Endodermal cell (in vitro differentiated cells): ENCODE data around the gene NEMP1. TPM values are rescaled to one million over a fixed set of nuclear protein-coding genes. Genes with fewer than 3 reads are reported as not detected.

ENCODE experiments used
- DNase-seq: peaks from one replicate; pipeline ENCODE4 v3.0.0-alpha.2; 2017
- H3K27ac ChIP-seq: 2 replicates; pipeline ENCODE4 v1.5.1; 2013; ENCODE audit warnings: mild to moderate bottlenecking, low read depth, low read length, moderate library complexity
- H3K27me3 ChIP-seq: 2 replicates; pipeline ENCODE4 v1.6.1; 2013; ENCODE audit warnings: mild to moderate bottlenecking, low read length, moderate library complexity; ENCODE audit not compliant: insufficient read depth, control insufficient read depth, poor library complexity, severe bottlenecking
- H3K36me3 ChIP-seq: 2 replicates; pipeline ENCODE4 v1.7.0; 2013; ENCODE audit warnings: mild to moderate bottlenecking, low read length, moderate library complexity; ENCODE audit not compliant: control insufficient read depth, insufficient read depth
- H3K4me1 ChIP-seq: one replicate; pipeline ENCODE4 v1.7.0; 2013; ENCODE audit warnings: low read length; ENCODE audit not compliant: control insufficient read depth, insufficient read depth
- H3K4me3 ChIP-seq: 2 replicates; pipeline ENCODE4 v1.5.1; 2013; ENCODE audit warnings: mild to moderate bottlenecking, low read length, moderate library complexity
- H3K9ac ChIP-seq: 2 replicates; pipeline ENCODE4 v1.6.1; 2013; ENCODE audit warnings: mild to moderate bottlenecking, low read length, moderate library complexity; ENCODE audit not compliant: poor library complexity, severe bottlenecking; ENCODE audit errors: extremely low read depth
- H3K9me3 ChIP-seq: 2 replicates; pipeline ENCODE4 v1.6.1; 2013; ENCODE audit warnings: mild to moderate bottlenecking, low read length, moderate library complexity; ENCODE audit not compliant: control insufficient read depth
- H3K27ac Mint-ChIP-seq: 2 replicates; pipeline ENCODE4 v1.8.0; 2020; ENCODE audit warnings: mixed read lengths
- H3K27me3 Mint-ChIP-seq: 2 replicates; pipeline ENCODE4 v1.8.0; 2021; ENCODE audit warnings: mild to moderate bottlenecking, mixed read lengths; ENCODE audit not compliant: insufficient read depth
- H3K36me3 Mint-ChIP-seq: 2 replicates; pipeline ENCODE4 v1.8.0; 2020; ENCODE audit warnings: low read depth, mixed read lengths
- H3K4me1 Mint-ChIP-seq: 2 replicates; pipeline ENCODE4 v1.8.0; 2020; ENCODE audit warnings: mixed read lengths
- H3K4me3 Mint-ChIP-seq: 2 replicates; pipeline ENCODE4 v1.8.0; 2020; ENCODE audit warnings: mild to moderate bottlenecking, moderate library complexity, mixed read lengths
- H3K9me3 Mint-ChIP-seq: 2 replicates; pipeline ENCODE4 v1.8.0; 2020; ENCODE audit warnings: mild to moderate bottlenecking, mixed read lengths
- CTCF ChIP-seq: fragments of 200-600 bp; sonication (generic); conservative IDR thresholded peaks from 2 replicates; pipeline ENCODE4 v1.5.0; 2021; ENCODE audit warnings: antibody characterized with exemption, mild to moderate bottlenecking
- WGBS, 2 experiments: methylation state at CpG; one replicate each; pipeline versions ENCODE4 v1.1.5 to v1.1.7; 2013; ENCODE audit warnings: missing lambda C conversion rate in 2 of 2, mixed read lengths in 1 of 2; ENCODE audit not compliant: insufficient coverage in 1 of 2, insufficient read length in 1 of 2; 5-methylcytosine and 5-hydroxymethylcytosine counted together
- total RNA-seq, 2 donors: library from RNA; stranded (reverse); fragmentation: NEBNext Ultra II Directional in 1 of 2; extraction: Animal tissue kit (Norgen Biotek cat#: 25700) in 1 of 2; gene quantifications; 2 replicates in 1 of 2; 3 replicates in 1 of 2; pipeline ENCODE4 v1.2.1, GENCODE V29; 2021

NEMP1 gene
- total RNA-seq, 2 donors from 2014 or later = 36.3 to 52.6 TPM

- Mint-ChIP-seq H3K4me1 (peaks cover 8% of the 10 kb centered on the region), H3K9me3 (no peaks in the 10 kb centered on the region), H3K36me3 (peaks cover 54% of the 10 kb centered on the region), H3K4me3 (no peak overlapping the region), H3K27me3 (no peaks in the 10 kb centered on the region), H3K27ac (no peak overlapping the region)
- WGBS, 2 experiments = 93 to 100% methylated on average over 4 to 13 of the region's 14 CpGs
- no peak overlapping the region for H3K9ac ChIP-seq
- H3K27me3 ChIP-seq = no peaks in the 10 kb centered on the region
- H3K4me3 ChIP-seq = no peak overlapping the region
- H3K9me3 ChIP-seq = no peaks in the 10 kb centered on the region
- H3K4me1 ChIP-seq = peaks cover 5% of the 10 kb centered on the region
- TF ChIP-seq CTCF = no peak
- H3K27ac ChIP-seq = no peak overlapping the region
- no peak for DNase-seq
- H3K36me3 ChIP-seq = no peaks in the 10 kb centered on the region
These were observed 26.6 kb upstream of the NEMP1 start for GRCh38 chr12:57105011-57105753.

GRCh38 chr12:57104292-57104910 is 25.8 kb upstream of the NEMP1 start:
- Histone ChIP-seq H3K4me1 (peaks cover 5% of the 10 kb centered on the region), H3K27ac (no peak overlapping the region), H3K36me3 (no peaks in the 10 kb centered on the region), H3K4me3 (no peak overlapping the region), H3K9me3 (no peaks in the 10 kb centered on the region), H3K9ac (no peak overlapping the region), H3K27me3 (no peaks in the 10 kb centered on the region)
- Mint-ChIP-seq H3K4me1 (peaks cover 2% of the 10 kb centered on the region), H3K9me3 (no peaks in the 10 kb centered on the region), H3K27ac (no peak overlapping the region), H3K4me3 (no peak overlapping the region), H3K27me3 (no peaks in the 10 kb centered on the region), H3K36me3 (peaks cover 60% of the 10 kb centered on the region)
- no peak for TF ChIP-seq CTCF
- no peak for DNase-seq
- 95 to 96% methylated on average over 4 to 12 of the region's 12 CpGs for WGBS, 2 experiments

GRCh38 chr12:57103856-57104255 is 25.3 kb upstream of the NEMP1 start:
- H3K36me3 Mint-ChIP-seq = peaks cover 65% of the 10 kb centered on the region

More at GRCh38 chr12:57103856-57104255, 25.3 kb upstream of the NEMP1 start:
- TF ChIP-seq CTCF = no peak
- Mint-ChIP-seq H3K27ac (no peak overlapping the region), H3K27me3 (no peaks in the 10 kb centered on the region), H3K9me3 (no peaks in the 10 kb centered on the region), H3K4me1 (no peaks in the 10 kb centered on the region), H3K4me3 (no peak overlapping the region)
- peaks cover 5% of the 10 kb centered on the region for H3K4me1 ChIP-seq
- H3K4me3 ChIP-seq = no peak overlapping the region
- H3K9me3 ChIP-seq = no peaks in the 10 kb centered on the region
- DNase-seq = no peak
- no peak overlapping the region for H3K9ac ChIP-seq
- no peaks in the 10 kb centered on the region for H3K27me3 ChIP-seq
- no peaks in the 10 kb centered on the region for H3K36me3 ChIP-seq
- H3K27ac ChIP-seq = no peak overlapping the region
- 96 to 98% methylated on average over 7 of the region's 7 CpGs for WGBS, 2 experiments
